C4-2B (cell line): ENCODE measurements around the gene CPNE6.

Experiments used
- H3K27ac ChIP-seq: fragments of 450-650 bp; 2 replicates; pipeline ENCODE4 v1.5.1; 2017
- ZFX ChIP-seq: fragments of 450-650 bp; IDR thresholded peaks from 2 replicates; pipeline ENCODE4 v1.6.1; 2017
- TF ChIP-seq, protein P1 (sequence below): fragments of 450-650 bp; conservative IDR thresholded peaks from 2 replicates; pipeline ENCODE4 v1.5.1; 2017; ENCODE audit warnings: mild to moderate bottlenecking

Gene CPNE6

DNA sequence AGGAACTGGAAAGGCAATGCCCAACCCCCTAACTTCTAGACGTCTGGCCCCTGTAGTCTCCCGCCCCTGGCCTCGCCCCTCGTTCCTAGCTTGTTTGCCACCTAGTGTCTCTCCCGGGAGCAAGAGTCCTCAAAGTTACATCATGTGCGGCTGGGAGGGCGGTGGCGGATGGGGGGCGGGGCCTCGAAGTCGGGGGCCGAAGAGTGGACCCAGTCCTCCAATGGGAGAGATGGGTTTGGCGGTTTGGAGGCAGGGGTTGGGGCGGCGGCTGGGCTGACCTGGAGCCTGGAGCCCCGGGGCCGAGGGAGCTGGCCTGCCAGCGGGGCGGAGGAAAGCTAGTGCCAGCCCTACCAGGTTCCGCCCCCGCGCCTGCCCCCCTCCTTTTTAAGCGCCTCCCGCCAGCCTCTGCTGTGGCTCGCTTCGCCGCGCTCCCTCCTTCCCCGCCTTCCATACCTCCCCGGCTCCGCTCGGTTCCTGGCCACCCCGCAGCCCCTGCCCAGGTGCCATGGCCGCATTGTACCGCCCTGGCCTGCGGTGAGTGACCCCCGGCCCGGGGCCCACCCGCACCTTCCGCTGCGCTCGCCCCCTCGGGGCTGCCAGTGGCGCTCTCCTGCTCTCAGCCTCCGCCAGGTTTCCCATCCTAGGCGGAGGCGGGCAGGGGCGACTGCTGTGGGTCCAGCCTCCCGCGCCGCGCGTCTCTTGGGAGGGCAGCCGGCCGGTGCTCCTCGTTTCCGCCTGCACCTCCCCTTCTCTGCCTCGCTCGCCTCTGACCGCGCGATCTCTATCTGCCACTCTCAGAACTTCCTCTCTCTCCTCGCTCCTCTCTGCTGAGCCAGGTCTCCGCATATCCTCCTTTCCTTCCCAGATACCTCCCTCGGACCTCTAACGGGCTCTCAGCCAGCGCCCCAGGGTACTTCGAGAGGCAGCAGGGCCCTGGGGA is 22.8 kb downstream of the CPNE6 start, which contains the start of gene PCK2:
Gene PCK2 (plus strand): TSS at position 411 of the 940 bp plus-strand sequence. CDS start 95 bp downstream, at position 506.
- peak within 1 kb of the TSS; percentile 98 for H3K27ac ChIP-seq

DNA sequence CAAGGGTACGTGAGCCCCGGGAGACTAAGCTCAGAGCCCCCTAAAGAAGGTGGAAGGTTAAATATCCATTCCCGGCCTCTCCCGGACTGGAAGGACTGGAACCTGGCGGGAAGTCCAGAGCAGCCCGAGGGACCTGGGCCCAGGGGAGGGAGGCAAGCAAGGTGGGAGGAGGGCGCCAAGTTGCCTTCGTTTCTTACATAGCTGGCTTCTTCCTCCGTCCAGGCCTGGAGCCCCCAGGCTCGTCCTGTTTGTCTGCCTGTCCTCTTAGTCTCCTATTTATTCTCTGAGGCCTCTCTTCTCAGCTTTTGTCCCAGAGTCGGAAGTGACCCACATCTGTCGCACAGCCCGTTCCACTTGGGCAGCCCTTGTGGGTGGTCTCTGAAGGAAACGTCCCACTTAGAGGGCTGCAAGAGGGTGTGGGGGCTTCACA is 23.5 kb downstream of the CPNE6 start:
- peak overlapping the region; percentile 98 for H3K27ac ChIP-seq
- TF ChIP-seq, protein P1, sequence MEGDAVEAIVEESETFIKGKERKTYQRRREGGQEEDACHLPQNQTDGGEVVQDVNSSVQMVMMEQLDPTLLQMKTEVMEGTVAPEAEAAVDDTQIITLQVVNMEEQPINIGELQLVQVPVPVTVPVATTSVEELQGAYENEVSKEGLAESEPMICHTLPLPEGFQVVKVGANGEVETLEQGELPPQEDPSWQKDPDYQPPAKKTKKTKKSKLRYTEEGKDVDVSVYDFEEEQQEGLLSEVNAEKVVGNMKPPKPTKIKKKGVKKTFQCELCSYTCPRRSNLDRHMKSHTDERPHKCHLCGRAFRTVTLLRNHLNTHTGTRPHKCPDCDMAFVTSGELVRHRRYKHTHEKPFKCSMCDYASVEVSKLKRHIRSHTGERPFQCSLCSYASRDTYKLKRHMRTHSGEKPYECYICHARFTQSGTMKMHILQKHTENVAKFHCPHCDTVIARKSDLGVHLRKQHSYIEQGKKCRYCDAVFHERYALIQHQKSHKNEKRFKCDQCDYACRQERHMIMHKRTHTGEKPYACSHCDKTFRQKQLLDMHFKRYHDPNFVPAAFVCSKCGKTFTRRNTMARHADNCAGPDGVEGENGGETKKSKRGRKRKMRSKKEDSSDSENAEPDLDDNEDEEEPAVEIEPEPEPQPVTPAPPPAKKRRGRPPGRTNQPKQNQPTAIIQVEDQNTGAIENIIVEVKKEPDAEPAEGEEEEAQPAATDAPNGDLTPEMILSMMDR: no peak
- TF ChIP-seq ZFX: 0 out of 2 replicates have a peak, but pooled peaks have one; percentile 16

More for the DNA sequence above, 22.8 kb downstream of the CPNE6 start, which contains the start of gene PCK2:
- TF ChIP-seq, protein P1: no peak
- TF ChIP-seq ZFX: 0 out of 2 replicates have a peak, but pooled peaks have one; percentile 21

DNA sequence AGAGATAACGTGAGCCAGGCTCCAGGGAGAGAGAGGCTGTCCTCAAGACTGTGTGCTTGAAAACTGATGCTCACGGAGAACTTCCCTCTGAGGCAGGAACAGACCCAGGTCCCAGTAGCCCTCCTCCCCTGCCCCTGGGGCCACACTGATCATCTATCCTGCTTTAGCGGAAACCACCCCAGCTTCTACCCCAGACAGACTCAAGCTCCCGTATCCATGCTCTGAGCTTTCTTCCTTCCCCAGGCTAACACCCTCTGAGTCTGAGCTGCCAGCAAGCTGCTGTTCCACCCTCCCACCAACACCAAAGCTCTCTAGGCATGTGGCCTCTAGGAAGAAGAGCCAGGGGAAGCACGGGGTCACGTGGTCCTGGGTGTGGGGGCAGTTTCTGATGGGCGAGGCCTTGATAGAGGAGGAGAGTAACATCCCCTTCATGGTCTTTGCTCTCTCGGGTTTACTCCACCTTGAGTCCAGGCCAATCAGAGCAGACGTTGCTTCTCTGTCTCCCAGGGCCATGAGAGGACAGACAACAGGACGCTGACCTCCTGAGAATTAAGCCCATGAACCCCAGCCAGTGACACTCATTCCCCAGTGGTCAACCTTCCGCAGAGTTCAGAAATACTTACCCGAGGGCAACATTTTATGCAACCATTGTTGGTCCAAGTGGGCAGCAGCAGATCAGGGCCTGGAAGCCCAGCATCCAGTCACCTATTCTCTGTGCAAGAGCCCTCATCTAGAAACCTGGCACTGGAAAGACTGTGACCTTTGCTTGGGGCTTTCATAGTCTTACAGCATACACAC is 24.1 kb downstream of the CPNE6 start:
- H3K27ac ChIP-seq: peak overlapping the region; percentile 98
- no peak for TF ChIP-seq ZFX
- TF ChIP-seq, protein P1: no peak

DNA sequence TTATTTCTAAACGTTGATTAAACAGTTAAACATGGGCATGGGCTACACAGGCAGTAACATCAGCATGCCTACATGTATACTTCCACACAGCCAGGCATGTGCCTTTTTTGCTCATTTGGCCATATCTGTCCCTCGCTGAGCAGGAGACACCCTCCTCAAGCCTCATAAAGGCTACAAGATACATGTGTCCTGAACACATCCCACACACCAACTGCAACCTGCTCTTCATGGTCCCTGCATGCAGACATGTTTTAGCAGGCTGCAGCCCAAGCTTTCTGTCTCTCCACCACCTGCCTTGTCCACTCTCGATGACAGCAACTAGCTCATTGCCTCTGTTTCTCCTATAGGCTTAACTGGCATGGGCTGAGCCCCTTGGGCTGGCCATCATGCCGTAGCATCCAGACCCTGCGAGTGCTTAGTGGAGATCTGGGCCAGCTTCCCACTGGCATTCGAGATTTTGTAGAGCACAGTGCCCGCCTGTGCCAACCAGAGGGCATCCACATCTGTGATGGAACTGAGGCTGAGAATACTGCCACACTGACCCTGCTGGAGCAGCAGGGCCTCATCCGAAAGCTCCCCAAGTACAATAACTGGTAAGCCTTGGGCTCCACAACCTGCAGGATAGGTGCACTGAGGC is 25.3 kb downstream of the CPNE6 start:
- TF ChIP-seq ZFX: no peak
- TF ChIP-seq, protein P1: no peak
- no peak overlapping the region for H3K27ac ChIP-seq

DNA sequence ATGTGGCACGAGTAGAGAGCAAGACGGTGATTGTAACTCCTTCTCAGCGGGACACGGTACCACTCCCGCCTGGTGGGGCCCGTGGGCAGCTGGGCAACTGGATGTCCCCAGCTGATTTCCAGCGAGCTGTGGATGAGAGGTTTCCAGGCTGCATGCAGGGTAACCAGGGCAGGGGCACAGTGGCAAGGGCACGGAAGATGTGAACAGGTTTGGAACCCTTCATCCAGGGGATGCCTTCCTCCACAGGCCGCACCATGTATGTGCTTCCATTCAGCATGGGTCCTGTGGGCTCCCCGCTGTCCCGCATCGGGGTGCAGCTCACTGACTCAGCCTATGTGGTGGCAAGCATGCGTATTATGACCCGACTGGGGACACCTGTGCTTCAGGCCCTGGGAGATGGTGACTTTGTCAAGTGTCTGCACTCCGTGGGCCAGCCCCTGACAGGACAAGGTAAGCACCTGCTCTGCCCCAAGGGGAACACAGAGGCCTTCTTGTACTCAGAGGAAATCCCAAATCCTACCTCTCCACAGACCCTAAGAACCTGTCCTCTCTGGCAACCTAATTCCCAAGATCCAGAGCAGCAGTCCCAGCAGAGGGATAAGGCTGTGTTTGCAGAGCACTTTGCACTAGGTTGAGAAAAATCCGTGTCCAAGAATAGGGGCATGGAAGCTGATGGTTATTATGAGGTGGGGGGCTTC is 27.0 kb downstream of the CPNE6 start:
- H3K27ac ChIP-seq: no peak overlapping the region
- no peak for TF ChIP-seq ZFX
- TF ChIP-seq, protein P1: no peak

DNA sequence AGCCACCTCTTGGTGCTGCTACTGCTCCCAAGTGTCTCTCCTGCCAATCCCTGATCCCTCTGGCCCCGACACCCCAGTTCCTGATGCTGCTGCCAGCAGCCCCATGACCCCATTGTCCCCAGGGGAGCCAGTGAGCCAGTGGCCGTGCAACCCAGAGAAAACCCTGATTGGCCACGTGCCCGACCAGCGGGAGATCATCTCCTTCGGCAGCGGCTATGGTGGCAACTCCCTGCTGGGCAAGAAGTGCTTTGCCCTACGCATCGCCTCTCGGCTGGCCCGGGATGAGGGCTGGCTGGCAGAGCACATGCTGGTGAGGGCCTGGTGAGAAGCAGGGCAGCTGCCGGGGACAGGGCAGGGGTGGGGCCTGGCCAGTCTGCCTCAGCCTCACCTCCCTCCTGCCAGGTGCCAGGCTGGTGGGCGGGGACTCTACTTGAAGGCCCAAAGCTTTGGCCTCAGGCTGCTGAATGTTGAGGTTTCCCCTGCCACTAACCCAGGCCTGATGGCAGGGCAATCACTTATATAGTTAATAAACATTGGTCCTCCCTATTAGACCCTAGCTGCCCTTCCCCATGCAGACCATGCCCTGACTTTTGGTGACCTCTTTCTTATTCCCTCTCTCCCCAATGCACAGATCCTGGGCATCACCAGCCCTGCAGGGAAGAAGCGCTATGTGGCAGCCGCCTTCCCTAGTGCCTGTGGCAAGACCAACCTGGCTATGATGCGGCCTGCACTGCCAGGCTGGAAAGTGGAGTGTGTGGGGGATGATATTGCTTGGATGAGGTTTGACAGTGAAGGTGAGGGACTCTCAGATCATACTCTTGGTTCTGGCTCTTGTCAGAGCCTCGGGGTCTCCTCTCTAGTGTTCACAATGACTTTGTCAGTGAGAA is 27.8 kb downstream of the CPNE6 start:
- no peak for TF ChIP-seq ZFX
- TF ChIP-seq, protein P1: no peak
- H3K27ac ChIP-seq: no peak overlapping the region
